Neural progenitor cell (in vitro differentiated cells): ENCODE measurements around the gene PRKCH.

Experiments
- CTCF ChIP-seq: fragments of 200-600 bp; sonication (generic); IDR thresholded peaks from 2 replicates; pipeline ENCODE4 v1.5.1; 2017; ENCODE audit warnings: antibody characterized with exemption, mild to moderate bottlenecking
- EZH2 ChIP-seq: fragments of 200-600 bp; sonication (generic); IDR thresholded peaks from 2 replicates; pipeline ENCODE4 v1.6.1; 2017; ENCODE audit warnings: antibody characterized with exemption, mild to moderate bottlenecking, moderate library complexity
- EZH2phosphoT487 ChIP-seq: fragments of 200-600 bp; sonication (generic); IDR thresholded peaks from 2 replicates; pipeline ENCODE4 v1.6.1; 2017; ENCODE audit warnings: antibody characterized with exemption

DNA sequence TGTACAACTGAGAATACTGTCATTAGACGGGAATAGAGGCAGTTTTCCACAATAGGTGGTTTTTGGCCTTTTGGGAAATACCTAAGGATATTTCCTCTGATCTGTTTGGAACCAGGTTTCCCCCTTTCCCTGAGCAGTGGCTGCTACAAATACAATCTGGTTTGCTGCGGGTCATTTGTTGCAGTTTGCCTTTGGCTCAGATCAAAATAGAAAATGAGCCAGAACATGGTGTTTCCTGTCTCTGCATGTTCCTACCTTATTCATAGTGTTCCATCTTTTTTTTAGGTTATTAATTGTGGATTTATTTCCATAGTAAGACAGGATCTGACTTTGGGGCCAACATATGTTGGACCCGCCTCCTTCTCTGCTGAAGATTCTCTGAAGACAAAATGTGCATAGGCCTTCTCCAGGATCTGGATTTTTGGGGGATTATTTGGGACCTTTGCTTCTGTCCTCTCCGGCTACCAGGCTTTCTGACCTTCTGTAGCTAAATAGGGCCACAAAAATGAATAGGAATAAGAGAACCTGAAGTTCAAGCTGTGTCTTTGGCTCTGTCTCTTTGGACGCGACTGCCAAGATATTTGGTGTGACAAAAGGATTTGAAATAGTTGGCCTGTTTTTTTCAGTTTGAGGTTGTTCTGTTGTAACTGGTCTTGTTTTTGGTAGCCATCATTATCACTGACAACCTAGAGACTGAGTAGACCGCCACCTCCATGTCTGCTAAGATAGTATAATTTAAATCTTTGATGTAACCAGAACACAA, 146.9 kb downstream of the PRKCH start:
- no peak for TF ChIP-seq CTCF
- TF ChIP-seq EZH2phosphoT487: no peak
- TF ChIP-seq EZH2: no peak
